Measurements from ENCODE around the gene LPIN1. TPM values are rescaled to one million over a fixed set of nuclear protein-coding genes. Genes with fewer than 3 reads are reported as not detected.

LPIN1 gene
- total and polyA plus RNA-seq, 2 of the 8 experiments (the other 6 are each of a cell fraction or from before 2014, with no cell fraction given), result 4.3 to 9.8 TPM

- TF ChIP-seq SAP30 (IDR thresholded peaks at IDR 0.05; ENCODE audit: insufficient read depth, insufficient replicate concordance, low read length), result no peak
- no peak for TF ChIP-seq NRF1 (IDR thresholded peaks at IDR 0.05; ENCODE audit: low read depth, low read length)
- peak; percentile 75 to 86 (median 82) for TF ChIP-seq CTCF (IDR thresholded peaks at IDR 0.05; ENCODE audit: control extremely low read depth in 1 of 3, insufficient read depth in 1 of 3, low read depth in 1 of 3, low read length in 3 of 3)
- TF ChIP-seq POLR2A (IDR thresholded peaks at IDR 0.05; ENCODE audit: control extremely low read depth in 1 of 2, low read depth in 2 of 2, low read length in 2 of 2), result no peak
Observed at GRCh38 chr2:11738589-11739436, 7.6 kb upstream of the LPIN1 start (continued).

Measured in H1 (cell line).